Fibroblast of lung (primary cell): ENCODE data around the gene GUCD1. TPM values are rescaled to one million over a fixed set of nuclear protein-coding genes. Genes with fewer than 3 reads are reported as not detected.
A peak's percentile ranks its signal among the peaks of the same experiment; 100 is the strongest.

ENCODE experiments used
- DNase-seq, 2 donors: peaks; one replicate each; pipeline versions ENCODE4 v3.0.0 to v3.0.0-alpha.2; 2010; ENCODE audit warnings: low read depth in 2 of 2
- H2AFZ ChIP-seq: 2 replicates; pipeline ENCODE4 v1.5.1; 2012; ENCODE audit warnings: low read length, control low read depth, inconsistent platforms
- H3K27ac ChIP-seq: 2 replicates; pipeline ENCODE4 v1.5.1; 2011; ENCODE audit warnings: low read length, control low read depth; ENCODE audit not compliant: insufficient read depth
- H3K27me3 ChIP-seq: 2 replicates; pipeline ENCODE4 v1.5.1; 2011; ENCODE audit warnings: mild to moderate bottlenecking, low read length; ENCODE audit not compliant: control insufficient read depth, insufficient read depth
- H3K36me3 ChIP-seq: 2 replicates; pipeline ENCODE4 v1.5.1; 2011; ENCODE audit warnings: low read length; ENCODE audit not compliant: control insufficient read depth, insufficient read depth
- H3K4me1 ChIP-seq: 2 replicates; pipeline ENCODE4 v1.5.1; 2011; ENCODE audit warnings: low read length; ENCODE audit not compliant: control insufficient read depth, insufficient read depth; ENCODE audit errors: extremely low read depth
- H3K4me2 ChIP-seq: 2 replicates; pipeline ENCODE4 v1.5.1; 2011; ENCODE audit warnings: low read length, control low read depth; ENCODE audit not compliant: insufficient read depth; ENCODE audit errors: extremely low read depth
- H3K4me3 ChIP-seq, 4 experiments: fragments of 200-600 bp in 1 of 4; sonication (generic) in 1 of 4; replicated peaks in 1 of 4; 2 replicates each; pipeline ENCODE4 v1.5.1; 2011 to 2016; ENCODE audit warnings: low read length in 4 of 4, low read depth in 3 of 4, mild to moderate bottlenecking in 3 of 4, control low read depth in 2 of 4, inconsistent platforms in 1 of 4, mixed read lengths in 1 of 4; ENCODE audit not compliant: insufficient read depth in 1 of 4; ENCODE audit errors: control extremely low read depth in 1 of 4
- H3K79me2 ChIP-seq: 2 replicates; pipeline ENCODE4 v1.5.1; 2012; ENCODE audit warnings: mild to moderate bottlenecking, low read length, inconsistent platforms; ENCODE audit not compliant: control insufficient read depth, insufficient read depth
- H3K9ac ChIP-seq: 2 replicates; pipeline ENCODE4 v1.5.1; 2011; ENCODE audit warnings: mild to moderate bottlenecking, low read length, control low read depth; ENCODE audit not compliant: insufficient read depth
- H3K9me3 ChIP-seq: 2 replicates; pipeline ENCODE4 v1.5.1; 2012; ENCODE audit warnings: low read depth, low read length; ENCODE audit not compliant: control insufficient read depth, insufficient read depth
- H4K20me1 ChIP-seq: 2 replicates; pipeline ENCODE4 v1.5.1; 2011; ENCODE audit warnings: low read length; ENCODE audit not compliant: control insufficient read depth, insufficient read depth; ENCODE audit errors: extremely low read depth
- CTCF ChIP-seq, 2 donors: IDR thresholded peaks in 1 of 2; conservative IDR thresholded peaks in 1 of 2; 1 replicate in 1 of 2; 2 replicates in 1 of 2; pipeline ENCODE4 v1.5.1; 2011 to 2012; ENCODE audit warnings: low read length in 2 of 2, control low read depth in 1 of 2, inconsistent platforms in 1 of 2, low read depth in 1 of 2, mild to moderate bottlenecking in 1 of 2
- EZH2 ChIP-seq: IDR thresholded peaks from 2 replicates; pipeline ENCODE4 v1.5.1; 2012; ENCODE audit warnings: low read length, control low read depth, mild to moderate bottlenecking; ENCODE audit errors: missing control alignments
- polyA plus RNA-seq, 2 donors: library from polyadenylated mRNA; depleted of rRNA in 1 of 2; stranded (reverse) in 1 of 2; unstranded in 1 of 2; fragments of >200 nt; gene quantifications; 2 replicates each; pipeline ENCODE4 v1.2.1, GENCODE V29; 2011 to 2012; ENCODE audit warnings: missing spikeins in 1 of 2
- total RNA-seq: library from RNA; depleted of rRNA; stranded (reverse); fragments of >200 nt; gene quantifications from 2 replicates; pipeline ENCODE4 v1.2.1, GENCODE V29; 2014

The GUCD1 gene
- total and polyA plus RNA-seq, 2 donors (not counting 1 experiment from before 2014, with no cell fraction given) = 83.4 to 178 TPM

- Histone ChIP-seq H3K27me3 (no peaks in the 10 kb centered on the region), H3K79me2 (peaks cover 60% of the 10 kb centered on the region), H2AFZ (no peak overlapping the region), H4K20me1 (no peaks in the 10 kb centered on the region), H3K4me3 (no peak overlapping the region), H3K4me2 (no peak overlapping the region), H3K9ac (no peak overlapping the region), H3K27ac (no peak overlapping the region), H3K36me3 (peaks cover 12% of the 10 kb centered on the region), H3K4me1 (no peaks in the 10 kb centered on the region), H3K9me3 (no peaks in the 10 kb centered on the region)
- DNase-seq = no peak
- TF ChIP-seq CTCF (conservative IDR thresholded peaks at IDR 0.05 in 1 of 2, IDR thresholded peaks at IDR 0.05 in 1 of 2; ENCODE audit: low read depth in 1 of 2, low read length in 2 of 2) = no peak
- no peak for TF ChIP-seq EZH2
Measured at GRCh38 chr22:24565077-24565476, 10.1 kb upstream of the GUCD1 start.

- H3K4me1 ChIP-seq = no peaks in the 10 kb centered on the region
- H4K20me1 ChIP-seq = no peaks in the 10 kb centered on the region
- H3K4me3 ChIP-seq = no peak overlapping the region
- no peak overlapping the region for H3K27ac ChIP-seq
- H3K9ac ChIP-seq = no peak overlapping the region
- no peak overlapping the region for H2AFZ ChIP-seq
- H3K9me3 ChIP-seq = no peaks in the 10 kb centered on the region
- H3K27me3 ChIP-seq = no peaks in the 10 kb centered on the region
- peak in 1 of 2 donors; percentile 33 for DNase-seq
- no peak overlapping the region for H3K4me2 ChIP-seq
- H3K36me3 ChIP-seq = peaks cover 12% of the 10 kb centered on the region
- H3K79me2 ChIP-seq = peaks cover 64% of the 10 kb centered on the region
- TF ChIP-seq EZH2 (no peak), CTCF (conservative IDR thresholded peaks at IDR 0.05 in 1 of 2, IDR thresholded peaks at IDR 0.05 in 1 of 2; ENCODE audit: low read depth in 1 of 2, low read length in 2 of 2) (no peak)
Measured at GRCh38 chr22:24564376-24565058, 9.6 kb upstream of the GUCD1 start.

GRCh38 chr22:24563246-24563645, 8.3 kb upstream of the GUCD1 start:
- no peak for DNase-seq
- Histone ChIP-seq H3K9me3 (no peaks in the 10 kb centered on the region), H2AFZ (no peak overlapping the region), H3K36me3 (peaks cover 12% of the 10 kb centered on the region), H3K4me1 (no peaks in the 10 kb centered on the region), H3K4me3 (no peak overlapping the region), H4K20me1 (no peaks in the 10 kb centered on the region), H3K27ac (no peak overlapping the region), H3K4me2 (no peak overlapping the region), H3K79me2 (peaks cover 76% of the 10 kb centered on the region), H3K9ac (no peak overlapping the region), H3K27me3 (no peaks in the 10 kb centered on the region)
- TF ChIP-seq EZH2 = no peak
- no peak for TF ChIP-seq CTCF (conservative IDR thresholded peaks at IDR 0.05 in 1 of 2, IDR thresholded peaks at IDR 0.05 in 1 of 2; ENCODE audit: low read depth in 1 of 2, low read length in 2 of 2)
